Activated CD8-positive, alpha-beta memory T cell treated with anti-CD3 and anti-CD28 coated beads, Interleukin-2, amount 50 U/mL, for 24 hours (primary cell): Measurements from ENCODE around the gene PNPO.

ENCODE experiments used
- DNase-seq: peaks from one replicate; pipeline ENCODE4 v3.0.0-alpha.2; 2020; ENCODE audit errors: extremely low read depth

The PNPO gene

DNA sequence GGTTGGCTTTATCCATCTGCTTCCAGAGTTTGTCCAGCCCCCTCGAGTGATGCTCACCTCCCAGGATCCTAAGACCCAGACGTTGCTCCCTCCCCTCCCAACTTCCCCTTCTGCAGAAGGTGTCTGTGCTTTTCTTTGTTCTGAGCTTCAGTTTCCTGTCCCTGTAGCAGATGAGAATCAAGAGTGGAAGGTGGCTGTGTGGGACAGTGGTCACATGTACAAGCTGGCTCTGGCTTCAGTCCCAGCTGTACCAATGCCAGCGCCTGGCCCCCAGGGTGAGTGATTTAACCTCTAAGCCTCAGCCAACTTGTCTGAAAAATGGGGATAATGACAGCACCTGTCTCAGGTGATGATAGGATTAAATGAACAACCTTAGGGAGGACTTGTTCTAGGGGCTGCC is 8.6 kb downstream of the PNPO start:
- DNase-seq, result no peak

DNA sequence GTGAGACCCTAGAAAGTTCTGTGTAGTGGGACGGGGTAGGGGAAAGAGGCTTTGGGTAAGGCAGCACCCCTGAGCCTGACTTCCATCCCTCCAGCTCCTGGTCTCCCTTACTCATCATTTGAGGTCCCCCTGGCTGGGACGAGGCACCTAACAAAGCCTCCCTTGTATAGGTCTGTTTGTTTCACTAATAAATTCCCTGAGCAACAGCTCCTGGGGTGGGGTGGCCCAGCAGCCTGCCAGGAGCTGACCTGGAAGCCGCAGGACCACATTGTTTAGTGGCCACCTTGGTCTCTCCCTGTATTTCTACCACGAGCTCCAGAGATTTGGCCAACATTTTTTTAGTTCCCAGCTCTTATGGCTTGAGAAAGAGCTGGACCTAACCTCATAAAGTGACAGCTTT is 9.1 kb downstream of the PNPO start:
- DNase-seq, result no peak

DNA sequence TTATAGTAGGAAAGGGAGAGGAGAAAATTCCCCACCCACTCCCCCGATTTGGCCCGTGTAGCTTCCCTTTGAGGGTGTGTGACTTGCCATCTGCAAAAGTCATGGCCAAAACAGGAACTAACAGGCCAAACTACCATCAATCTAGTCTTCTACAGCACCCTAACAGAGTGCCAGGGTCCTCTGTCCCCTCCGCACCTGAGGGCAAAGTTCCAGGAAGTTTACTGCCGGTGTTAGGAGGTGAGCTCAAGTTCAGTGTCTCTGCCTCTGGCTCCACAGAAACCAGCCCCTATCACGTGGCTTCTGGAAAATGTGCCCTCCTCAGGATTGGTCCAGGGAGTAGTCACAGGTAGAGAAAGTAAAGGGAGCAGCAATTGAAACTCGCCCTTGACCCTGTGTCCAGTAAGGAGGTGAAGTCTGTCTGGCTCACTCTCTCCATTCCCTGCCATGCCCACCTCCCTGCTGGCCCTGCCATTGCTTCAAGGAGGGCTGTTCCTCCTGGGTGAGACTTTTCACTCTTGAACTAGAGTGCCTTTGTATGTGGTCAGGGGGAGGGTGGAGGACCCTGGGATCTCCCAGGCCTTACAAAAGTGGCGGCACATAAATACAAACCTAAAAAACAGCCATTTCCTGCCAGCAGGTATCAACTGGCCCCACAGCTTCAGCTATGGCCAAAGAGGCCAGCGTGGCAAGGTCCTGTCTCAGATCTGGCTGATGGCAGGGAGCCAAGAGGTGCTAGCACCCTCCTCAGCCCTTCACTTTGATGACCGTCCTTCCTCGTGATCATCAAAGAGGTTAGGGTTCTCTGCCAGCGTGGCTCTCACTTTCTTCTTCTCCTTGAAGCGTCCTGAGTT is 11.0 kb downstream of the PNPO start:
- DNase-seq, result no peak

DNA sequence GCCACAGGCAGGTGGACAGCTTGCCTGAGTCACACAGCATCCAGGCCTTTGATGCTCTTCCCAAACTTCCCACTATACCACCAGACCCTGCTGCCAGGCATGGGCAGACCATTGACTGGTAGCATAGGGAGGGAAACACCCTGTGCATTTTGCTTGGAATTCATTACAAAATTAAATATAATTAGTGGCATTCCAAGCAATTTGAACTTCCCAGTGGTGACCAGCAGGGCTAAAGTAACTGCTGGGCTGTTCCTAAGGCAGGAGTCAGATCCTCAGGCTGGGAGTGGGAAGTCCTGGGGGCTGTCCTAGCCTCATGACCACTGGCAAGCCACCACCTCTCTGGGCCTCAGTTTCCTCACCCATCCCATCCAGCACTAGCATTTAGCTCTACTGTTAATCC is 12.5 kb downstream of the PNPO start:
- no peak for DNase-seq

DNA sequence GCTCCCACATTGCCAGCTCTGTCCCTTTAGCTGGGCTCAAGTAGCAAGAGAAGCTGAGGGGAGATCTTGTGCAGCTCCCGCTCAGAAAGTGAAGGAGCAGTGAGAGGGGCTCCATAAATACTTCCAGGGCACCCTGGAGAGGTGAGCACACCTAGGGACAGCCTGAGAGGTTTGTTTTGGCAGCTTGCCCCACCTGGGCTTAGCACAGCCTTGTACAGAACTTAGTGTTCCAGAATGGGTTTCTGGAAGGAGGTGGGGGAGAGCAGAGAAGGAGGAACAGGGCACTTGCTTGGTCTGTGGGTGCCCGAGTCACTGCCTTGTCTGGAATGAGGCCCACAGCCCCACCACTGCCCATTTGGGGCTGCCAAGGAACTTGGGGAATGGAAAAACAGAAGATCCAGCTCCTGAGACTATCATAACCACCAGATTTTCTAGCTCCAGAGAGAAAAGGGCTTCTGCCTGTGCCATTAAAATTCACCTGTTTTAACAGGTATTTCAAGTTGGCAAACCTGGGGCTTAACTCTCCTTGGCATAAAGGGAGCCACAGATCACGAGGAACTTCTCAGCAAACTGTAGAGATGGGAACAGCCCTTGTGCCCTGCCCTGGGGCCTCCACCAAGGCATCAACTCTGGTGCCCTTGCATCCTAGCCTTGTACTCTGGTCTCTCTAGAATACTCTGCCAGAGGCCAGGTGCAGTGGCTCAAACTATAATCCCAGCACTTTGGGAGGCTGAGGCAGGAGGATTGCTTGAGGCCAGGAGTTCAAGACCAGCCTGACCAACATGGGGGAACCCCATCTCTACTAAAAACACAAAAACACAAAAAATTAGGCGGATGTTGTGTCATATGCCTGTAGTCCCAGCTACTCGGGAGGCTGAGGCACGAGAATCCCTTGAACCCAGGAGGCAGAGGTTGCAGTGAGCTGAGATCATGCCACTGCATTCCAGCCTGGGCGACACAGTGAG is 14.4 kb downstream of the PNPO start:
- no peak for DNase-seq

DNA sequence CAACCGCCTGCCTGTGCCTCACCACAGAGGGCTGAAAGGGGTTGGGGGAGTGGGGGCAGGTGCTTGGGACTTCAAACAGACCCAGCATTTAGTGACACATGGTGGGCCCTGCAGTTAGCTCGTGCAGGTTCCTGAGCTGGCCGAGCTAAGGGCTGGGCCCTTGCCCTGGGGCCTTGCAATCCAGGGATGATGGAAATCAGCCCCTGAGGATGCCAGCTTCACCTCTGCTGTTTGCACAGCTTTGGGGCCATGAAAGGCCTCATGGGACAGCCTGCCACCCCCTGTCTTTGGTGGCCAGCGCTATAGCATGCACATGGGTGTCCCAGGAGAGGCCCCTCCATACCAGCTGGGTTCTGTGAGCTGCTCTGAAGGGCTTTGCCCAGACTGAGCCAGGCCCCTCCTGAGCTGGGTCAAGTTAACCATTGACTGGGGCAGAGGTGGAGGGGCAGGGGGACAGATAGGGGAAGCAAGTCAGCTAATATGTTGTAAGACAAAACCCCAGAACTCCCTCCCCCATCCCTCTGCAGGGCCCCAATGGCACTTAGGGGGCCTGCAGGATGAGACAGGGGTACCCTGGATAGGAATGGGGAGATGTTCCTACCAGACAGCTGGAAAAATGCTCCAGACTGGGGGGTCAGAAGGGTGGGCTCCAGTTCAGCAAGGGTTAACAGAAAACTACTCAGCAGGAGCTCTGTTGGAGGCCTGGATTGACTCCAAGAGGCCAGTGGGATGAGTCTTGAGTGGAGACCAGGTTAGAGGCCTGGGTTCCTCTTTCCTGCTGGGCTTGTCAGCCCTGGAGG is 15.6 kb downstream of the PNPO start:
- DNase-seq, result no peak

DNA sequence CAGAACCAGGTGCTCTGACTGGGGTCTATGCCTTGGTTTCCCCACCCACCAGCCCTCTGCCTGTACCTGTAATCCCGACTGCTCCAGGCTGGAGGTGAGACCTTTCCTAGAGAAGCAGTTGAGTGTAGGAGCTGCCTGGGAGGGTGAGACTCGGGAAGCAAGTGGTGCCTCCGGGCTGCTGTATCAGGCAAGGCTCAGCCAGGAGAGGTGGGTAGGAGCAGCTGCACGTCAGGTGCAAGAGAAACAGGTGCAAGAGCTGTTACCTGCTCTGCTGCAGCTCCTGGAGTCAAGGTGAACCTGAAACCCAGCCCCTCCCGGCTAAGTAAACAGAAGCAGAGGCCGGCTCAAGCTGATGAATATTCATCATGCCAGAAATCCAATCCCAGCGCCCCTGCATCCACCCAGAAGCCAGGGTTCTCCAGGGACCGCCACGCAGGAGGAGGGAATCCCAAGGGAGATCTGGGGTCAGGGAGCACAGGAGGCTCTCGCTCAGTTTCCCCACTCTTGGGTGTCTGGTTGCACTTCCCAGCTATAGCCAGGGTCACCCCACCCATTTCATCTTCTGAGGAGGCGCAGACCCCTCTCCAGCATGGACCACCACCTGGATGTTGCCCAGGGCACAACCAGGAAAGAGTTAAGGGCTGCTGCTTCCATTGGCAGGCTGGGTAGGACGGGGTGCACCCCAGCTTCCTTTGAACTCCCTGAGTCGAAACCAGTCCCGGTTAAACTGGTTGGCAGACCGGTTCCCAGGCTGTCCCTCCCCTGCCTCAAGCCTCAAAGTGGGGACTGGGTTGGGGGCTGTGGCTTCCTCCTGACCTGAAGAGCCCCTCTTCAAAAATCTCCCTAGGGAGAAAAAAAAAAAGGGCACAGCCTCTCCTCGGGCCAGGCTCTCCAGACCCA is 16.5 kb downstream of the PNPO start, which contains the start of gene PRR15L:
Gene PRR15L (minus strand): TSS at position 293 of the 900 bp plus-strand sequence. CDS start 4,649 bp downstream, outside the sequence.
- no peak for DNase-seq

DNA sequence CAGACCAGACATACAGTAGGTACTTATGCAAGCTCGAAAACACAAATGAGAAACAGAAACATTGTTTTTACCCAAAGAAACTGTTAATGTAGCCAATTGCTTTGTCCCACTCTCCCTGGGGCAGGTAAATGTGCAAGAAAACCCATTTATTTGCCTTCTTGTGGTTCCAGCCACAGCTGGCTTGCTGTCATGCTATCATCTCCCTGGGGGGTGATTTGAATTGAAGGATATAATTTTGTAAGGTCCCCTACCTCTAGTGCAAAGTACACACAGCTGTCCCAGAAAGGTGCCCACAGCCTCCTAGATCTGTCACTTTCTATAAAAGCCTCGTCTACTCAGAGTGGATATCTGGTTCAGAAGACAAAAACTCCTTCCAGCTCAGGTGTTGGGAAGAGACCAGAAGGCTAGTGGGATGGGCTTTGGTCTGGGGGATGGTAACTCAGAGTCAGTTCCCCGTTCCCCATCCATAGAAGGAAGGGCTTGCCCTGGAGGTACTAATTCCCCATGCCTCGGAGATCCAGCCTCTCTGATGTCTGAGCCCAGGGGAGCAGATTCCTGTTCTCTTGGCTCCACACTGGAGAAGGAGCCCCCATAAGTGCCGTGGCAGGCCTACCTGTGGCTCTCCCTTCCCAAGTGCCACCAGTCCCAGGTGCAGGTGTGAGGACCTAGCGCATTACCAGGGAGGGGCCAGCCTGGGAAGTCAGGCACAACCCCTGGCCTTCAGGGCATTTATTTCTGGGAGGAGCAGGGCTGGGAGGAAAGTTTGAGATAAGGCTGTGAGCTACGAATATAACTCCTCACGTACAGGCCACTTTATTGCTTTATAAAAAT is 18.7 kb downstream of the PNPO start:
- DNase-seq, result no peak

DNA sequence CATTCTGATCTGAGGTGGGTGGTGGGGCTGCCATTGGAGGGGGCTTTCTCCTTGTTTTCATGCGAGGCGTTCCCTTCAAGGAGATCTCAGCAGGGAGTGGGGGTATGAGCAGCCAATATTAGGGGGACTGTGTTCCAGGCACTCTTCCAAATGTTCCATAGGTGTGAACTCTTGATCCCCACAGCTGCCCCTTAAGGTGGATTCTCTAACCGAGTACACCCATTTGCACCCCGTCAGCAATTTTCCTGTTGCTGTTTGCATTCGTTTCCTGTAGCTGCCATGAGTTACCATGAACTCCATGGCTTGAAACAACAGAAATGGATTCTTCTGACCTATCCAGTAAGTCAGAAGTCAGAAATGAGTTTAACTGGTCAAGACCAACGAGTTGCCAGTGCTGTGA is 20.0 kb downstream of the PNPO start:
- no peak for DNase-seq

DNA sequence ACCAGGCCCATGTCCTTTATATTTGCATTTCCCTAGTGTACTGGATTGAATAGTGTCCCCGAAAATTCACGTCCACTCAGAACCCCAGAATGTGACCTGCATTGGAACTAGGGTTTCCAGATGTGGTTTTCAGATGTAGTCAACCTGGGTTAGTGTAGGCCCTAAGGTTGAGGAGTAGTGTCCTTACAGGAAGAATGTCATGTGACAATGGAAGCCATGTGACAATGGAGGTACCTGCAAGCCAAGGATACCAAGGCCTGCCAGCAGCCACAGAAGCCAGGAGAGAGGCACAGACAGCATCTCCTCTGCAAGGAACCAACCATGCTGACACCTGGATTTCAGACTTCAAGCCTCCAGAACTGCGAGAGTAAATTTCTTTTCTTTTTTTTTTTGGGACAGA is 21.5 kb downstream of the PNPO start:
- DNase-seq, result no peak

DNA sequence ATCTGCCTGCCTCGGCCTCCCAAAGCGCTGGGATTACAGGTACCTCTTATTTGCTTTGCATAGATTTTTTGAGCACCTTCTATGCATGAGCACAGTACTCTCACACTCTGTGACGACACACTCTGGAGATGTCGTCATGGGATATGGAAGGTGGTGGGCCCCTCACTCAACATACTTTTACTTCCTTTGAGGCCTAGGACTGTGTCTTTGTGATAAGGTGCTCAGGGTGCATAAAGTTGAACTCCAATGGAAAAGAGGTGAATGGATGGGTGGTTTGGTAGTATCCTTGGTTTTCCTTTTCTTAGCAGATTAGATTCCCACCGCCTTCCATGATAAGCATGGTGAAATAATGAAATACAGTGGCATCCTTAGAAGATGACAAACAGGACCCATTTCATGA is 23.5 kb downstream of the PNPO start:
- DNase-seq, result no peak

DNA sequence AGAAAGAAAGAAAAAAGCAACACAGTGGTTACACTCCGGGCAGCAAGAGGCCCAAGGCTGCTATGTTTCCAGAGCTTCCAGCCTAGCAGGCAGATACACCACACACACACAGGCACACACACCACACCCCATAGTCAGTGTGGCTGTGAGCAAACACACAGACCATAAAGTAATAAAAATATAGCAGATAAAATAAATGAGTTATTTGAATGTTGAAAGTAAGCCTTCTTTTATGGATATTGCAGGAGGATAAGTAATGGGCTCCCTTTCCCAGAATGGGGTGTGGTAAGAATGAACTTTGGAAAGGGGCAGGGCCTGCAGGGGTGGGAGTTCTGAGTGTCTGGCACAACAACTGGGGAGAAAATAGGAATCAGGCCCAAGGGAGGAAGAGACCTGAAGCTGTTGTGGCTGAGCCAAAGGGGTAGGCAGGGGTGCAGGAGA is 24.7 kb downstream of the PNPO start:
- no peak for DNase-seq

DNA sequence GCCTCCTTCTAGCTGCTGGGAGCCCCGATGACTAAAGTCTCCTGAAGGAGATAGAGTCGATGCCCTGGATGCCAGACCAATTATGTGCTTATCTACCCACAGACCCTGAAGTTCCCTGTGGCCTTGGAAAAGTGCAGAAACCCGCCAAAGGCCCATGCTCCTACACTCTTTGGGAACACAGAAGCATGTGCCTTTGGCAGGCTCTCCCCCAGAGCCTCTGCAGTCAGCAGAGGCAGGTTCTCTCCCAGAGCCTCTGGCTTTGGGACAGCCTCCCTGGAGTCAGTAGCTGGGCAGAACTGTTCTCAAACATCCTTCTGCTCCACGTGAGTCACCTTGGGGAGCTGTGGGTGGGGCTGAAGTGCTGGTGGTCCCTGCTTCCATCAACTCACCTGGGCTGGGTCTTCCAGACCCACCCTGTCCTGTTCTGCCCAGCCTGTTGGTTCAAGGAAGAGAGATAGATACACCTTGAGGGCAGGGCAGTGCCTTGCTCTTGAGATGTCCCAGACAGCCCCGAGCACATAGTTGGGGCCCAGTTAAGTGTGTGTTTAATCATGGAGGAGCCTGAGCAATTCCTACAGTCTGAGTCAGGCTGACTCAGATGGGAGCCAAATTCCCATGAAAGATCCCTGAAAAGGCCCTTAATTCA is 26.4 kb downstream of the PNPO start:
- DNase-seq, result no peak

DNA sequence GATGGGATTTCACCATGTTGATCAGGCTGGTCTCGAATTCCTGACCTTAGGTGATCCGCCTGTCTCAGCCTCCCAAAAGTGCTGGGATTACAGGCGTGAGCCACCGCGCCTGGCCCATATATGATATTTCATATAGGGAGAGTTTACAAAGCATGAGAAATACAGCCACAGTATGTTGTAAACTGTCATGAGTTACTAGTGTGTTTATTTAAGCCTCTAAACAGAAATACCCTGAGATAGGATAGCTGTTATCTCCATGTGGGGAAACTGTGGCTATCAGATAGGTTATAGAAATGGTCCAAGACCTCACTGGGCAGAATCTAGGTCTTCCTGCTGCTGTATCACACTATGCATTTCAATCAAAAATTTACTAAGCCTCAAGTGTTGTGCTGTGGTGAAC is 27.5 kb downstream of the PNPO start:
- no peak for DNase-seq

DNA sequence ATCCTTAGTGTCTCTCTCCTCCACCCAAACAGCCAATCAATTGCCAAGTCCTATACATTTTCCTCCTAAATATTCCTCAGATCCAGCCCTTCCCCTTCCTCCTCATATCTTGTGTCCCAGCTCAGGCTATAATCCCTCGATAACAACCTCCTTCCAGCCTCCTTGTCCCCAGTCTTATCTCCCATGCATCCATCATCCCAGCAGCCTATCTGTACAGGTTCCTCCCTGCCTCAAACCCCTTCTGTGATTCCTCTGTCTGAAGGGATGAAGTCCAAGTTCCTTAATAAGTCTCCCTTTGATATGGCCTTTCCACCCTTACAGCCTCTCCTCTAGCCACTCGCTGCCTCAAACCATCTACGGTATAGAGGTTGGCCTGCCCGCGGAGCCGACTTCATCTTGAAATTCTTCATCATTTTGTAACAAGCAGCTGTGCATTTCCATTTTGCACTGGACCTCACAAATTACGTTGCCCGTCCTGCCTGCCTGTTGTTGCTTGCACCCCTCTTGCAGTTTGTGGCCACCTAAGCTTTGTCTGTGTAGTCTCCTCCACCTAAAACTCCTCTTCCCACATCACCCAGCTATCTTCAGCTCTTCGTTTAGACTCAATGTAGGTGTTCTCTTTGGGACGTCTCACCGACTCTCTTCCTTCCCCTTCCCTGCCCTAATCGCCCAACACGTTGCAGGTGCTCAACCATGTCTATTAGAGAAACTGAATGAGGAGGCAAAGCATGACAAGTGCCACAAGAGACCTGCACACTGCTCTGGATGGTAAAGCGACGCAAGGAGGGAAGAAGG is 28.8 kb downstream of the PNPO start:
- no peak for DNase-seq

DNA sequence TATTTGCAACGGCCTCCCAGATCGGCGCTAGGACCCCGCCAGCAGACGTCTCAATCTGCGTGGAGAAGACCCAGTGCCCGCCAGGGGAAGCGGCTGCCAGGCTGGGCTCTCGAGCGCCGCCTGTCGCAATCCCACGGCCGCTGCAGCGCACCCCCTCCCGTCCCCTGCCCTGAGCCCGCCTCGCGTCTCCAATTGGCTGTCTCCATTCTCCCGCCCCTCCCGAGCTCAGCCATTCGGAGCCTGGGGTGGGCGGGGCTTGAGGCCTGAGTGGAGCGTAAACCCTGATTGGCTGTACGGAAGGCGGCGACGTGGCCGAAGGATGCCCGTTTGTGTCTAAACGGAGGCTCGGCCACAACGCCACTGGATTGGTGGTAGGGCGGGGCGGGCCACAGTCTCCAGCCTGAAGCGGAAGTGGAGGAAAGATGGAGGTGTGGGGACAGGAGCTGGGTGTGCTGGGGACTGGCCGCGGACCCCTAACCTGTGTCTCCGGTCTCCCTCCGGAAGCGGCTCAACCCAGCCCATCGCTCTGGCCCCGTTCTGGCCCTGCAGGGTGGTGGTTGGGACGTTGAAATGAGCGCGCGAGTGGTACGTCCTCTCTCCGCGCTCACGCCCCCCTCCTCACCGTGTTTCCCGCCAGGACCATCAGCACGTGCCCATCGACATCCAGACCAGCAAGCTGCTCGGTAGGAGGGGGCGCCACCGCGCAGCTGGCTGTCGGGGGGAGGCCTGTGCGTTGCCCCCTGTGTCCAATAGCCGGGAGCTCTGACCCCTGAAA is 29.5 kb downstream of the PNPO start, which contains the start of gene CDK5RAP3:
Gene CDK5RAP3 (plus strand): TSS at position 389 of the 775 bp plus-strand sequence. CDS start 34 bp downstream, at position 423.
- peak; percentile 98 for DNase-seq

DNA sequence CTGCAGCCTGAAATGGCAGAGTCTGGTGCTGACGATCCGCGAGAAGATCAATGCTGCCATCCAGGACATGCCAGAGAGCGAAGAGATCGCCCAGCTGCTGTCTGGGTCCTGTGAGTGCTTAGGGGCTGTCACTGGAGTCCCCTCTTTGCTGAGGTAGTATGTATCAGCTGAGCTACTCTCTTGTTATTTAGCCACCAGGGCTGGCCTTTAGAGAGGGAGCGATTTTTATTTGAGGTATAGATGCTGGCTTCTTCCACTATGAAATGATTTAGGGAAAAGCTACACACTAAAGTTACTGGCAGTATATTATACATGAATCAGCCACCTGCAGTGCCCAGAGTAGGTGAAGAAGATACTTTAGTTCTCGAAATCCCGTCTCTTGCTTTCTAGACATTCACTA is 32.2 kb downstream of the PNPO start:
- DNase-seq, result no peak
